Endometrium (tissue), 2 donors: Measurements from ENCODE around the gene ATXN2.

Experiments
- FAIRE-seq: peaks from 2 replicates; lab custom pipeline; 2012; peaks lifted over from hg19 to GRCh38; lab: Jason Lieb, UNC
- donor health status: control.
- donor health status: control.

The ATXN2 gene

GRCh38 chr12:111417784-111418593 lies 181.1 kb downstream of the ATXN2 start:
- FAIRE-seq = no peak

GRCh38 chr12:111417290-111417689 lies 181.8 kb downstream of the ATXN2 start:
- FAIRE-seq = no peak

- FAIRE-seq = no peak
Measured at GRCh38 chr12:111414711-111415252, 184.3 kb downstream of the ATXN2 start.

GRCh38 chr12:111413442-111414086 lies 185.6 kb downstream of the ATXN2 start:
- FAIRE-seq = no peak

GRCh38 chr12:111412830-111413441 lies 186.2 kb downstream of the ATXN2 start:
- no peak for FAIRE-seq

- no peak for FAIRE-seq
Measured at GRCh38 chr12:111412007-111412829, 186.9 kb downstream of the ATXN2 start.

GRCh38 chr12:111411185-111411764 lies 187.8 kb downstream of the ATXN2 start:
- FAIRE-seq = no peak

GRCh38 chr12:111410431-111411184 lies 188.5 kb downstream of the ATXN2 start:
- FAIRE-seq = no peak

GRCh38 chr12:111409780-111410430 lies 189.2 kb downstream of the ATXN2 start:
- FAIRE-seq = no peak

- FAIRE-seq = no peak
Measured at GRCh38 chr12:111409403-111409779, 189.7 kb downstream of the ATXN2 start.

- FAIRE-seq = no peak
Measured at GRCh38 chr12:111408686-111409402, 190.3 kb downstream of the ATXN2 start.

GRCh38 chr12:111408116-111408440 lies 191.0 kb downstream of the ATXN2 start:
- FAIRE-seq = no peak

GRCh38 chr12:111407377-111408115 lies 191.6 kb downstream of the ATXN2 start:
- FAIRE-seq = no peak

GRCh38 chr12:111406474-111407376 lies 192.4 kb downstream of the ATXN2 start:
- FAIRE-seq = no peak

- FAIRE-seq = no peak
Measured at GRCh38 chr12:111405859-111406473, 193.1 kb downstream of the ATXN2 start, which contains the start of gene SH2B3. Gene SH2B3, plus strand, starts transcription at chr12:111405923. Its CDS starts 12,223 bp downstream, at chr12:111418146.

GRCh38 chr12:111405149-111405858 lies 193.8 kb downstream of the ATXN2 start:
- FAIRE-seq = no peak
